Glomerular endothelial cell (primary cell): Measurements from ENCODE around the gene STAG3. TPM values are rescaled to one million over a fixed set of nuclear protein-coding genes. Genes with fewer than 3 reads are reported as not detected.
A peak's percentile ranks its signal among the peaks of the same experiment; 100 is the strongest.
"Not testable (repeated sequence)": the region's sequence is repeated elsewhere in the genome, so short reads cannot be mapped to it uniquely, and the experiment has no call there.

Experiments
- DNase-seq: peaks from one replicate; pipeline ENCODE4 v3.0.0-alpha.2; 2011; ENCODE audit warnings: low read depth, low spot score; ENCODE audit errors: extremely low read depth
- total RNA-seq: library from RNA; depleted of rRNA; stranded (reverse); fragments of >200 nt; gene quantifications from 2 replicates; pipeline ENCODE4 v1.2.3, GENCODE V29; 2015

Gene STAG3, protein sequence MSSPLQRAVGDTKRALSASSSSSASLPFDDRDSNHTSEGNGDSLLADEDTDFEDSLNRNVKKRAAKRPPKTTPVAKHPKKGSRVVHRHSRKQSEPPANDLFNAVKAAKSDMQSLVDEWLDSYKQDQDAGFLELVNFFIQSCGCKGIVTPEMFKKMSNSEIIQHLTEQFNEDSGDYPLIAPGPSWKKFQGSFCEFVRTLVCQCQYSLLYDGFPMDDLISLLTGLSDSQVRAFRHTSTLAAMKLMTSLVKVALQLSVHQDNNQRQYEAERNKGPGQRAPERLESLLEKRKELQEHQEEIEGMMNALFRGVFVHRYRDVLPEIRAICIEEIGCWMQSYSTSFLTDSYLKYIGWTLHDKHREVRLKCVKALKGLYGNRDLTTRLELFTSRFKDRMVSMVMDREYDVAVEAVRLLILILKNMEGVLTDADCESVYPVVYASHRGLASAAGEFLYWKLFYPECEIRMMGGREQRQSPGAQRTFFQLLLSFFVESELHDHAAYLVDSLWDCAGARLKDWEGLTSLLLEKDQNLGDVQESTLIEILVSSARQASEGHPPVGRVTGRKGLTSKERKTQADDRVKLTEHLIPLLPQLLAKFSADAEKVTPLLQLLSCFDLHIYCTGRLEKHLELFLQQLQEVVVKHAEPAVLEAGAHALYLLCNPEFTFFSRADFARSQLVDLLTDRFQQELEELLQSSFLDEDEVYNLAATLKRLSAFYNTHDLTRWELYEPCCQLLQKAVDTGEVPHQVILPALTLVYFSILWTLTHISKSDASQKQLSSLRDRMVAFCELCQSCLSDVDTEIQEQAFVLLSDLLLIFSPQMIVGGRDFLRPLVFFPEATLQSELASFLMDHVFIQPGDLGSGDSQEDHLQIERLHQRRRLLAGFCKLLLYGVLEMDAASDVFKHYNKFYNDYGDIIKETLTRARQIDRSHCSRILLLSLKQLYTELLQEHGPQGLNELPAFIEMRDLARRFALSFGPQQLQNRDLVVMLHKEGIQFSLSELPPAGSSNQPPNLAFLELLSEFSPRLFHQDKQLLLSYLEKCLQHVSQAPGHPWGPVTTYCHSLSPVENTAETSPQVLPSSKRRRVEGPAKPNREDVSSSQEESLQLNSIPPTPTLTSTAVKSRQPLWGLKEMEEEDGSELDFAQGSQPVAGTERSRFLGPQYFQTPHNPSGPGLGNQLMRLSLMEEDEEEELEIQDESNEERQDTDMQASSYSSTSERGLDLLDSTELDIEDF
- 0.15 and 1.1 TPM in 2 replicates for total RNA-seq

GRCh38 chr7:100177045-100178001, at the start of gene STAG3, which contains the start of gene GPC2:
Gene STAG3 (plus strand): TSS chr7:100177918. CDS start chr7:100180557, 2,639 bp downstream.
Gene GPC2 (minus strand): TSS chr7:100177381. CDS start chr7:100177199, 182 bp downstream.
- peak; percentile 68 for DNase-seq

GRCh38 chr7:100128637-100128963, 49.1 kb upstream of the STAG3 start:
- no peak for DNase-seq

- DNase-seq: not testable (repeated sequence)
Observed at GRCh38 chr7:100130220-100130607, 47.5 kb upstream of the STAG3 start.

- DNase-seq: no peak
Observed at GRCh38 chr7:100130608-100131453, 46.9 kb upstream of the STAG3 start.

GRCh38 chr7:100132126-100132525, 45.6 kb upstream of the STAG3 start:
- DNase-seq: no peak

DNA sequence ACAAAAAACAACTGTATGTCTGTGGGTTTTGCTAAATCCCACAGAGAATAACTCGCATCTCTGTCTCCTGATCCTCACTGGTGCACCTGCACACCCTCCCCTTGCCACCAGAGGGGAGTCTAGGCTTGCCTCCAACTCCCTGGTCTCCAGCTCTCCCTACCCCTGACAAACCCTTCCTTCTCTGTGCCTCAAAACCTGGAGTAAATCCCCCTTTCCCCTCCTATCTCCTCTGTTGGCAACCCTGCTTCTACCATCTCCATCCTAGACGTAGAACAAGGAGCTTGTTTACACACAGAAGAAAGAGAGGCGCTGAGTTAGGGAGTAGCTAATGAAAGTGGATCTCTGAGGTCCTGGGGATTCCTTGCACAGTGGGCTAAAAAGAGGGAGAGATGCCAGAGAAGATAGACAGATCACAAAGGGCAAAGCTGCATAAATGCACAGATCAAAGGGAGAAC, 45.0 kb upstream of the STAG3 start:
- DNase-seq: no peak

DNA sequence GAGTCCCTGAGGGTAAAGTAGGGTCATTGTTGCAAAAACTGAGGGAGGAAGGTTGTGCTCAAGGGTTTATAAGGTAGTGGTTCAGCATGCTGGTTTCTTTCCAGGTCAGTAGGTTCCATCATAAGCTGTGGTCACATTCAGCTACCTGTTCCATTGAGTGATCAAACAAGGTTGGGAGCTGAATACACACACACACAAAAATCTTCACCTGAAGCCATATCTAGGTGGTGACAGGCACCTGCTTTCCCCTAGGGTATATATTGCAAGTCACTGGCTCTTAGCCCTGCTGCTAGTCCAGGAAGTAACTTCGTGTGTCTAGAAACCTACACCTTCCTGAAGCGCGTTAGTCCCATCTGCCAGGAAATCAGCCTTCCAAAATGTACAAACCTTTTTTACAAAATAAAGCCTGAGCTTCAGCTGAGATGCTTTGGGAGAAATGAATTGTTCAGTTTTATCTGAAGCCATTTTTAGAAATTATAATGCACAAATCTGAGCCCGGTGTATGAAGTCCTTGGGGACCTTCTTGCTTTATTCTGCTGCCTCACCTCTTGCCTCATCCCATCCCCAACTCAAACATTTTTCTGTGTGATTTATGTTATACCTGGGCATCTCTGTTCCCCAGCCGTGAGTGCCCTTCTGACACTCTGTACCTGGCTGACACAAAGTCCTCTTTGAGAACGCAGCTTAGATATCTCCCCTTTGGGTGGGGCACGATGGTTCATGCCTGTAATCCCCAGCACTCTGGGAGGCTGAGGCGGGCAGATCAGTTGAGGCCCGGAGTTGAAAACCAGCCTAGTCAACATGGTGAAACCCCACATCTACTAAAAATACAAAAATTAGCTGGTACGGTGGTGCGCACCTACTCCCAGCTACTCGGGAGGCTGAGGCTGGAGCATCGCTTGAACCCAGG, 39.6 kb upstream of the STAG3 start:
- DNase-seq: no peak

- no peak for DNase-seq
Observed at GRCh38 chr7:100141555-100141949, 36.2 kb upstream of the STAG3 start.

DNA sequence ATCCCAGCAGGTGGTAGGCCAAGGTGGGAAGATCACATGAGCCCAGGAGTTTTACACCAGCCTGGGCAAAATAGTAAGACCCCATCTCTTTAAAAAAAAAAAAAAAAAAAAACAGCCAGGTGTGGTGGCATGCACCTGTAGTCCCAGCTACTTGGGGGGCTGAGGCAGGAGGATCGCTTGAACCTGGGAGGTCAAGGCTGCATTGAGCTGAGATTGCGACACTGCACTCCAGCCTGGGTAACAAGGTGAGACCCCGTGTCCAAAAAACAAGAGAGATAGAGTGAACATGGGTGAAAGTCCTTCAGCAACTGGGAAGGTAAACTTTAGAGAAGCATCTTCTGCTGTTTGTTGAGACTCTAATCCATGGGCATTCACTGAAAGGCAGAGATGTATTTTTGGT, 35.3 kb upstream of the STAG3 start:
- no peak for DNase-seq

- not testable (repeated sequence) for DNase-seq
Observed at GRCh38 chr7:100146350-100146749, 31.4 kb upstream of the STAG3 start.

GRCh38 chr7:100147278-100147677, 30.4 kb upstream of the STAG3 start:
- DNase-seq: no peak

- DNase-seq: no peak
Observed at GRCh38 chr7:100148225-100148558, 29.5 kb upstream of the STAG3 start.

DNA sequence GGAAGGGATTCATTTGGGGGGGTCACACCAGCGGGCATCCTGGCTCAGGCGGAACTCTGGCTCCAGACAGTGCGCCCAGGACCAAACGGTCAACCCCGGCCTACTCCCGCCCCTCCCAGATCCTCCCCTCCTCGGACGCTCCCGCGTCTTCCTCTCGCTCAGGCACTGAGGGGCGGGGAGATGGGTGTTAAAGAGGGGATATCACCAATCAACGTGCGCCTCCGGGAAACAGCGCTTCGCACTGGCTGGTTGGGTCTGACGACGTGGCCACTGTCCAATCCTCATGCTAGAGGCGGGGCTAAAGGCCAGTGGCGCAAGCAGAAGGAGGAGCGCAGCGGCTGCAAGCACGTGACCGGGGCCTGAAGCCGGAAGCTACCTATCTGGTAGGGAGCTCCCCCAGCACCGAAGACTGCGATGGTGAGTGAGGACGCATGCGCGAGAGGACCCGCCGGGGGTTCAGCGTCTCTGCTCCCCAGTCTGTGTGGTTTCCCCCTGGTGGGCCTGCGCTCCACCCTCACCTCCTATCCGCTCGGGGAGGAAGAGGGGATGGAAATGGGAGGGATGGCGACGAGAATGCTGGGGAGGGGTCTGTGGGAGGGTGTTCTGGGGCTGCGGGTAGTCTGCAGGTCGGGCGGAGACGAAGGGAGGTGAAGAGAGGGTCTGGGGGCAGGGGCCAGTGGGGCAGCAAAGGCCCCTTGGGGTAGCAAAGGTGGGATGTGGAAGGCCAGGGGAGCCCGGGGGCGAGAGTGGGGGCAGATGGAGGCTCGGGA, 29.0 kb upstream of the STAG3 start, which contains the start of gene LAMTOR4:
Gene LAMTOR4 (plus strand): TSS at position 360 of the 770 bp plus-strand sequence. CDS start 55 bp downstream, at position 415.
- peak; percentile 82 for DNase-seq

DNA sequence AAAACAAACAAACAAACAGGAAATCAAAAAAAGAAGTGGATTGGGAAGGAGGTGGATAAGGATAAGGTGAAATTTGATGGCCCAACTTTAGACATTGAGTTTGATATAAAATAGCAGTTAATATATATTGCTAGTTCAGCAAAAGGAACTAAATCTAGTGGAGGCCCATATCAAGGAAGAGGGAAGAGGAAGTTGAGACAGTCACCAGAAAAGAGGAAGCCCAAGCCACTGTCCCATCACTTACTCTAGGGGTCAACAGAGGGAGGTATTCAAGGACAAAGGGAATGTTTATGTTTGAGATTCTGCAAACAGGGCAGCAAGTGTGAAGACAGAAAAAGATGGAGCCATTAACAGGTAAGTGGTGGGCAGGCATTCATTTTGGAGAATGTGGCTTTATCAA, 25.3 kb upstream of the STAG3 start:
- DNase-seq: no peak

DNA sequence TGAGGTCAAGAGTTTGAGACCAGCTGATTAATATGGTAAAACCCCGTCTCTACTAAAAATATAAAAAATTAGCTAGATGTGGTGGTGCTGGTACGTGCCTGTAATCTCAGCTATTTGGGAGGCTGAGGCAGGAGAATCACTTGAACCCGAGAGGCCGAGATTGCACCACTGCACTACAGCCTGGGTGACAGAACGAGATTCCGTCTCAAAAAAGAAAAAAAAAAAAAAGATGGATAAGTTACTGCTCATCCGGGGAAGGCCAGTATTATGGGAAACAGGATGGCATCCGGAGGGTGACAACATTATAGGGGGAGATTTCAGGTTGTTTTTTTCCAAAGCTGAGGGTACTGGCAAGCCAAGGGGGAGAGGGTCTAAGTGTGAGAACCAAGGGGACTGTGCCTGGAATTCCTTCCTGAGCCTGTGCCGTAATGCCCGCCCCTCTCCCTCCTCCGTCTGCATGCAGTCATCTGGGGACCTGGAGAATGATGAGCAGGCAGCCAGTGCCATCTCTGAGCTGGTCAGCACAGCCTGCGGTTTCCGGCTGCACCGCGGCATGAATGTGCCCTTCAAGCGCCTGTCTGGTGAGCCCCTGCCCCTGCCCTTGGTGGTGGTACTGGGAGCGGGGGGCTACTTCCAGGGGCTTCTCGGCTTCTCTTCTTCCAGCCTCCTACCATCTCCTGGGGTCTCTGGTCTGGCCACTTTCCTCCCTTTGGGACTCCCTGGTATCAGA, 24.6 kb upstream of the STAG3 start:
- no peak for DNase-seq

DNA sequence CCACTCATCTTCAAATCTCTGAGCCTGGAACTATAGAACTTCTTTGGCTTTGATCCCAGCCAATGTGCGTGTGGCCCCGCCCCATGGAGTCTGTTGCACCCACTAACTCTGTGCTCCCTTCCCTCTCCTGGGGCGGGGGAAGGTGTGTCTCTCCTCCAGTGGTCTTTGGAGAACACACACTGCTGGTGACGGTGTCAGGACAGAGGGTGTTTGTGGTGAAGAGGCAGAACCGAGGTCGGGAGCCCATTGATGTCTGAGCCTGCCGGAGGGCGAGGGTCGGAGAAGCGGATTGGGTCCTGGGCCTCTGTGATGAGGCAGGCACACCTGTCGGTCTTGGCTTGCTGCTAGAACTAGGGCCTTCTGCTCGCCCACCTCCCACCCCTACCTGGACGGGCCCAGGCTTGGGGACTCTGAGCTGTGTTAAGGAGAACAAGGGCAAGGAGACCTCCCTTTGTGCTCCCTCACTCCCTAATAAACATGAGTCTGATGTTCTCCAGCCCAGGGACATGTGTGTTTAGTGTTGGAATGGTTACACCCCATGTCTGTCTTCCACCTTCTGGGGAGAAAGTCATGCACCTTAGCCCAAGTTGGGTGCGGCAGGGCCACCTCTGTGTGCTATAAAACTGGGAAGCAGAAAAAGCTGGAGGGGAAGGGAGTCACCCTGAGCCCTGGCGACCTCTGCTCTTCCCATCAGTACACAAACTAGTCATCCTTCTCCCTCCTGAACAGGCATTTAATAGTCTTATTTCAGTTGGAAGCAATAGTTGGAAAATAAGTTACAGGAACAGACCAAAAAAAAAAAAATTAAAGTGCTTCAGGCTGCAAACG, 23.8 kb upstream of the STAG3 start:
- no peak for DNase-seq
